ENCODE measurements around the gene ANO8. TPM values are rescaled to one million over a fixed set of nuclear protein-coding genes. Genes with fewer than 3 reads are reported as not detected.

ANO8 gene
- total RNA-seq, 4 donors from 2014 or later: 1.3 to 6.2 (median 4.2) TPM

- peaks cover 0 to 36% (median 0%) of the 10 kb centered on the region in 3 donors for H3K4me1 ChIP-seq
- H3K27ac ChIP-seq: peak overlapping the region in 3 of 4 donors; percentile 55 to 64 (median 55)
- H3K9me3 ChIP-seq: no peaks in the 10 kb centered on the region
- WGBS, 2 donors (ENCODE audit: low coverage in 1 of 2): 48 to 70% methylated on average over 2 of the region's 2 CpGs
- no peak overlapping the region for H3K4me3 ChIP-seq
- H3K27me3 ChIP-seq: peaks cover 45% of the 10 kb centered on the region
- ATAC-seq: no peak
- TF ChIP-seq POLR2AphosphoS5 (IDR thresholded peaks at IDR 0.05): no peak
- no peak for TF ChIP-seq CTCF (IDR thresholded peaks at IDR 0.05)
- TF ChIP-seq EP300 (IDR thresholded peaks at IDR 0.05): no peak
- TF ChIP-seq POLR2A (IDR thresholded peaks at IDR 0.05): no peak
- no peaks in the 10 kb centered on the region for H3K36me3 ChIP-seq
Measured at GRCh38 chr19:17347877-17348276, 13.2 kb upstream of the ANO8 start.

- H3K4me1 ChIP-seq: peaks cover 0 to 36% (median 0%) of the 10 kb centered on the region in 3 donors
- H3K27ac ChIP-seq: peak overlapping the region in 3 of 4 donors; percentile 55 to 64 (median 55)
- WGBS, 2 donors (ENCODE audit: low coverage in 1 of 2): 0% methylated on average over 5 of the region's 6 CpGs; no CpG with 5 or more reads in 1 of the 2 donors
- H3K27me3 ChIP-seq: peaks cover 40% of the 10 kb centered on the region
- H3K36me3 ChIP-seq: peaks cover 0 to 2% of the 10 kb centered on the region in 2 donors
- no peak for TF ChIP-seq POLR2A (IDR thresholded peaks at IDR 0.05)
- no peak for TF ChIP-seq EP300 (IDR thresholded peaks at IDR 0.05)
- no peak for TF ChIP-seq CTCF (IDR thresholded peaks at IDR 0.05)
- no peak for TF ChIP-seq POLR2AphosphoS5 (IDR thresholded peaks at IDR 0.05)
- peak; percentile 21 for ATAC-seq
- H3K9me3 ChIP-seq: no peaks in the 10 kb centered on the region
- H3K4me3 ChIP-seq: no peak overlapping the region
Measured at GRCh38 chr19:17347361-17347760, 12.7 kb upstream of the ANO8 start.

- ATAC-seq: peak; percentile 78
- H3K36me3 ChIP-seq: peaks cover 0 to 14% of the 10 kb centered on the region in 2 donors
- 7% methylated on average over 17 of the region's 24 CpGs; no CpG with 5 or more reads in 1 of the 2 donors for WGBS, 2 donors (ENCODE audit: low coverage in 1 of 2)
- no peak for TF ChIP-seq POLR2A (IDR thresholded peaks at IDR 0.05)
- TF ChIP-seq CTCF (IDR thresholded peaks at IDR 0.05): peak in 3 of 4 experiments; percentile 90 to 97 (median 94)
- no peak for TF ChIP-seq EP300 (IDR thresholded peaks at IDR 0.05)
- no peak for TF ChIP-seq POLR2AphosphoS5 (IDR thresholded peaks at IDR 0.05)
- H3K9me3 ChIP-seq: no peaks in the 10 kb centered on the region
- H3K4me1 ChIP-seq: peaks cover 0 to 36% (median 0%) of the 10 kb centered on the region in 3 donors
- peak overlapping the region in 3 of 4 donors; percentile 28 to 64 (median 55) for H3K27ac ChIP-seq
- no peak overlapping the region for H3K4me3 ChIP-seq
- H3K27me3 ChIP-seq: peaks cover 28% of the 10 kb centered on the region
Measured at GRCh38 chr19:17346109-17346671, 11.5 kb upstream of the ANO8 start.

GRCh38 chr19:17341845-17342244 is 7.2 kb upstream of the ANO8 start:
- WGBS, 2 donors (ENCODE audit: low coverage in 1 of 2): 82 to 89% methylated on average over 5 of the region's 7 CpGs
- H3K27ac ChIP-seq: no peak overlapping the region
- no peaks in the 10 kb centered on the region for H3K27me3 ChIP-seq
- no peaks in the 10 kb centered on the region for H3K9me3 ChIP-seq
- ATAC-seq: no peak
- no peak overlapping the region for H3K4me3 ChIP-seq
- H3K4me1 ChIP-seq: peaks cover 0 to 27% (median 10%) of the 10 kb centered on the region in 3 donors
- H3K36me3 ChIP-seq: peaks cover 0 to 34% of the 10 kb centered on the region in 2 donors
- no peak for TF ChIP-seq POLR2AphosphoS5 (IDR thresholded peaks at IDR 0.05)
- TF ChIP-seq POLR2A (IDR thresholded peaks at IDR 0.05): no peak
- TF ChIP-seq CTCF (IDR thresholded peaks at IDR 0.05): no peak
- no peak for TF ChIP-seq EP300 (IDR thresholded peaks at IDR 0.05)

GRCh38 chr19:17341386-17341785 is 6.7 kb upstream of the ANO8 start:
- H3K36me3 ChIP-seq: peaks cover 0 to 34% of the 10 kb centered on the region in 2 donors
- H3K4me3 ChIP-seq: no peak overlapping the region
- no peak overlapping the region for H3K27ac ChIP-seq
- WGBS, 2 donors (ENCODE audit: low coverage in 1 of 2): 57% methylated on average over 1 of the region's 15 CpGs; no CpG with 5 or more reads in 1 of the 2 donors
- no peak for TF ChIP-seq CTCF (IDR thresholded peaks at IDR 0.05)
- TF ChIP-seq POLR2AphosphoS5 (IDR thresholded peaks at IDR 0.05): no peak
- no peak for TF ChIP-seq POLR2A (IDR thresholded peaks at IDR 0.05)
- no peak for TF ChIP-seq EP300 (IDR thresholded peaks at IDR 0.05)
- no peak for ATAC-seq
- no peaks in the 10 kb centered on the region for H3K9me3 ChIP-seq
- H3K27me3 ChIP-seq: no peaks in the 10 kb centered on the region
- peaks cover 0 to 24% (median 10%) of the 10 kb centered on the region in 3 donors for H3K4me1 ChIP-seq
